Measurements from ENCODE around the gene IRX4. TPM values are rescaled to one million over a fixed set of nuclear protein-coding genes. Genes with fewer than 3 reads are reported as not detected.

Gene IRX4
- total and polyA plus RNA-seq, 4 donors, result not detected

- peaks cover 8 to 38% (median 16%) of the 10 kb centered on the region in 4 donors for H3K27me3 ChIP-seq (ENCODE audit: control insufficient read depth in 4 of 4, insufficient read depth in 4 of 4, low read length in 3 of 4)
- no peak for DNase-seq (ENCODE audit: low spot score)
- TF ChIP-seq, protein P1, sequence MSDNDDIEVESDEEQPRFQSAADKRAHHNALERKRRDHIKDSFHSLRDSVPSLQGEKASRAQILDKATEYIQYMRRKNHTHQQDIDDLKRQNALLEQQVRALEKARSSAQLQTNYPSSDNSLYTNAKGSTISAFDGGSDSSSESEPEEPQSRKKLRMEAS (IDR thresholded peaks at IDR 0.05), result no peak
These were observed 6.7 kb downstream of the IRX4 start for GRCh38 chr5:1875843-1876659.

DNA sequence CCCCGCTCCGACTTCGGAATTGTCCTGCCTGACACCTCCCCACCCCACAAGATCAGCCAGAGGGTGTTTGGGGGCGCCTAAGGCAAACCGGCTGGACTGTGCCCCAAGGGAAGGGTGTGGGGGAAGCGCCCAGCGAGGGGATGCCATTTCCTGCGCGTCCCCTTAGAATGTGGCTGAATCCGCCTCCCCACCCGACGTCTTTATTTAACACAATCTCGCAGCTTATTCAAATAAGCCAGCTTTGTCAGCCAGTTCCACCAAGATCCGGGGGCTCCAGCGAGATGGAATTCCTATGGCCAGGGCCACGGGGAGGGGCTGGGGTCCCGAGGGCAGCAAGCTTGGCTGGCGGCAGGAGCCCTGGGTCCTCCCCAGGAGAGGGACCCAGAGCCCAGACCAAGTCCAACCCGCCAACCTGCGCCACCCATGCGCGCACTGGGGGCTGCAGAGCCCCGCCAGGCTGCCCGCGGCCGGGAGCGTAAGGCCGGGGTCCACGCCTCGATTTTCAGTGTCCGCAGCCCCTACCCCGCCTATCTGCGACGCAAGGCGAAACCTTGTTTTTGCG, 7.4 kb downstream of the IRX4 start:
- Histone ChIP-seq H3K4me3 (ENCODE audit: low read depth in 1 of 3, low read length in 3 of 3) (no peak overlapping the region), H3K9me3 (ENCODE audit: control insufficient read depth in 4 of 4, low read length in 3 of 4) (no peaks in the 10 kb centered on the region), H3K36me3 (ENCODE audit: control insufficient read depth in 4 of 4, insufficient read depth in 3 of 4, low read depth in 1 of 4, low read length in 3 of 4) (no peaks in the 10 kb centered on the region), H3K4me1 (ENCODE audit: control insufficient read depth in 4 of 4, insufficient read depth in 4 of 4, low read length in 3 of 4) (peaks cover 4 to 16% (median 12%) of the 10 kb centered on the region in 4 donors), H3K9ac (ENCODE audit: low read depth in 1 of 2, low read length in 2 of 2) (no peak overlapping the region), H3K27ac (ENCODE audit: low read depth in 1 of 2, low read length in 2 of 2) (no peak overlapping the region), H3K27me3 (ENCODE audit: control insufficient read depth in 4 of 4, insufficient read depth in 4 of 4, low read length in 3 of 4) (peaks cover 8 to 34% (median 14%) of the 10 kb centered on the region in 4 donors)
- WGBS, result 6% methylated on average over 36 of the region's 36 CpGs
- TF ChIP-seq HNF4G (IDR thresholded peaks at IDR 0.05) (no peak), SP1 (IDR thresholded peaks at IDR 0.05) (no peak), YY1 (IDR thresholded peaks at IDR 0.05) (no peak), ZBTB33 (IDR thresholded peaks at IDR 0.05) (no peak), HNF4A (conservative IDR thresholded peaks at IDR 0.05) (no peak), RAD21 (IDR thresholded peaks at IDR 0.05) (no peak), EGR1 (IDR thresholded peaks at IDR 0.05; ENCODE audit: low read depth in 2 of 2) (no peak), CTCF (IDR thresholded peaks at IDR 0.05; ENCODE audit: low read depth, low read length, missing input control) (no peak), JUND (IDR thresholded peaks at IDR 0.05) (no peak), TAF1 (conservative IDR thresholded peaks at IDR 0.05) (no peak), NR2F2 (IDR thresholded peaks at IDR 0.05) (no peak)
- TF ChIP-seq, protein P1 (IDR thresholded peaks at IDR 0.05), result no peak
- DNase-seq (ENCODE audit: low spot score), result no peak

More at GRCh38 chr5:1875843-1876659, 6.7 kb downstream of the IRX4 start:
- H3K9ac ChIP-seq (ENCODE audit: low read depth in 1 of 2, low read length in 2 of 2), result no peak overlapping the region
- no peaks in the 10 kb centered on the region for H3K9me3 ChIP-seq (ENCODE audit: control insufficient read depth in 4 of 4, low read length in 3 of 4)
- no peaks in the 10 kb centered on the region for H3K36me3 ChIP-seq (ENCODE audit: control insufficient read depth in 4 of 4, insufficient read depth in 3 of 4, low read depth in 1 of 4, low read length in 3 of 4)
- H3K27ac ChIP-seq (ENCODE audit: low read depth in 1 of 2, low read length in 2 of 2), result no peak overlapping the region
- H3K4me1 ChIP-seq (ENCODE audit: control insufficient read depth in 4 of 4, insufficient read depth in 4 of 4, low read length in 3 of 4), result peaks cover 4 to 16% (median 12%) of the 10 kb centered on the region in 4 donors
- 4% methylated on average over 61 of the region's 61 CpGs for WGBS
- no peak overlapping the region for H3K4me3 ChIP-seq (ENCODE audit: low read depth in 1 of 3, low read length in 3 of 3)

DNA sequence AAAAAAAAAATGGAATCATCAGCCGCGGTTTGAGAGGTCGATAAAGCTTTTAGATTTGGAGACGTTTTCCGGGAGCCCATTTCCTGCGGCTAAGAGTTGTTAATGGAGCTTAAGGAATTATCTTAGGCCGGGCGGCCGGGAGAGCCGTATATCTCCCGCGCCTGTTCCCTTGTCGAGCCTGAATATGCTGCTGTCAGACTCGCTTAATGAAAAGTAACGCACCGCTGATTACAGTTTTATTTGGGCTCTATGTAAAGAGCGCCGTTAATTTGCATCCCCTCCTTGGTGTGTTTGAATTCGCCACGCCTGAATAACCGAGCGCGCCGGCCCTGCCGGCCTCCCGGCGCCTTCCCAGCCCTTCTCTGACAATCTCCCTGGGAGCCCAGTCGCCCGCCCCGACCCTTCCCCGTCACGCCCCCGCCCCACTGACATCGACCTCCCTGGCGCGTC, 7.9 kb downstream of the IRX4 start:
- no peaks in the 10 kb centered on the region for H3K9me3 ChIP-seq (ENCODE audit: control insufficient read depth in 4 of 4, low read length in 3 of 4)
- H3K27ac ChIP-seq (ENCODE audit: low read depth in 1 of 2, low read length in 2 of 2), result no peak overlapping the region
- H3K36me3 ChIP-seq (ENCODE audit: control insufficient read depth in 4 of 4, insufficient read depth in 3 of 4, low read depth in 1 of 4, low read length in 3 of 4), result no peaks in the 10 kb centered on the region
- H3K4me1 ChIP-seq (ENCODE audit: control insufficient read depth in 4 of 4, insufficient read depth in 4 of 4, low read length in 3 of 4), result peaks cover 3 to 16% (median 10%) of the 10 kb centered on the region in 4 donors
- no peak overlapping the region for H3K9ac ChIP-seq (ENCODE audit: low read depth in 1 of 2, low read length in 2 of 2)
- DNase-seq (ENCODE audit: low spot score), result no peak
- H3K27me3 ChIP-seq (ENCODE audit: control insufficient read depth in 4 of 4, insufficient read depth in 4 of 4, low read length in 3 of 4), result peaks cover 8 to 31% (median 12%) of the 10 kb centered on the region in 4 donors
- no peak overlapping the region for H3K4me3 ChIP-seq (ENCODE audit: low read depth in 1 of 3, low read length in 3 of 3)
- 3% methylated on average over 36 of the region's 36 CpGs for WGBS
- TF ChIP-seq FOXA1 (IDR thresholded peaks at IDR 0.05) (no peak), FOXA2 (IDR thresholded peaks at IDR 0.05) (no peak), HNF4G (IDR thresholded peaks at IDR 0.05) (no peak), RXRA (IDR thresholded peaks at IDR 0.05) (no peak), GABPA (IDR thresholded peaks at IDR 0.05 in 1 of 2, conservative IDR thresholded peaks at IDR 0.05 in 1 of 2) (no peak), JUND (IDR thresholded peaks at IDR 0.05) (no peak), EGR1 (IDR thresholded peaks at IDR 0.05; ENCODE audit: low read depth in 2 of 2) (no peak), NR2F2 (IDR thresholded peaks at IDR 0.05) (no peak), HNF4A (conservative IDR thresholded peaks at IDR 0.05) (no peak), YY1 (IDR thresholded peaks at IDR 0.05) (no peak)
- TF ChIP-seq, protein P1 (IDR thresholded peaks at IDR 0.05), result no peak
- TF ChIP-seq, protein P2, sequence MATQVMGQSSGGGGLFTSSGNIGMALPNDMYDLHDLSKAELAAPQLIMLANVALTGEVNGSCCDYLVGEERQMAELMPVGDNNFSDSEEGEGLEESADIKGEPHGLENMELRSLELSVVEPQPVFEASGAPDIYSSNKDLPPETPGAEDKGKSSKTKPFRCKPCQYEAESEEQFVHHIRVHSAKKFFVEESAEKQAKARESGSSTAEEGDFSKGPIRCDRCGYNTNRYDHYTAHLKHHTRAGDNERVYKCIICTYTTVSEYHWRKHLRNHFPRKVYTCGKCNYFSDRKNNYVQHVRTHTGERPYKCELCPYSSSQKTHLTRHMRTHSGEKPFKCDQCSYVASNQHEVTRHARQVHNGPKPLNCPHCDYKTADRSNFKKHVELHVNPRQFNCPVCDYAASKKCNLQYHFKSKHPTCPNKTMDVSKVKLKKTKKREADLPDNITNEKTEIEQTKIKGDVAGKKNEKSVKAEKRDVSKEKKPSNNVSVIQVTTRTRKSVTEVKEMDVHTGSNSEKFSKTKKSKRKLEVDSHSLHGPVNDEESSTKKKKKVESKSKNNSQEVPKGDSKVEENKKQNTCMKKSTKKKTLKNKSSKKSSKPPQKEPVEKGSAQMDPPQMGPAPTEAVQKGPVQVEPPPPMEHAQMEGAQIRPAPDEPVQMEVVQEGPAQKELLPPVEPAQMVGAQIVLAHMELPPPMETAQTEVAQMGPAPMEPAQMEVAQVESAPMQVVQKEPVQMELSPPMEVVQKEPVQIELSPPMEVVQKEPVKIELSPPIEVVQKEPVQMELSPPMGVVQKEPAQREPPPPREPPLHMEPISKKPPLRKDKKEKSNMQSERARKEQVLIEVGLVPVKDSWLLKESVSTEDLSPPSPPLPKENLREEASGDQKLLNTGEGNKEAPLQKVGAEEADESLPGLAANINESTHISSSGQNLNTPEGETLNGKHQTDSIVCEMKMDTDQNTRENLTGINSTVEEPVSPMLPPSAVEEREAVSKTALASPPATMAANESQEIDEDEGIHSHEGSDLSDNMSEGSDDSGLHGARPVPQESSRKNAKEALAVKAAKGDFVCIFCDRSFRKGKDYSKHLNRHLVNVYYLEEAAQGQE (IDR thresholded peaks at IDR 0.05), result no peak
